Kasumi-1 (cell line): ENCODE data around the gene OSCP1.
A peak's percentile ranks its signal among the peaks of the same experiment; 100 is the strongest.

Experiments used
- DNase-seq, 2 experiments: peaks; one replicate each; lab custom pipeline; 2025; lab: John Stamatoyannopoulos, UW

The OSCP1 gene

GRCh38 chr1:36402504-36402890, 47.8 kb downstream of the OSCP1 start:
- no peak for DNase-seq

GRCh38 chr1:36401602-36402503, 48.4 kb downstream of the OSCP1 start:
- DNase-seq: no peak

GRCh38 chr1:36400825-36401601, 49.2 kb downstream of the OSCP1 start:
- DNase-seq: no peak

GRCh38 chr1:36400514-36400824, 49.8 kb downstream of the OSCP1 start:
- DNase-seq: no peak

GRCh38 chr1:36398370-36398977, 51.8 kb downstream of the OSCP1 start:
- DNase-seq: no peak

GRCh38 chr1:36397378-36398230, 52.6 kb downstream of the OSCP1 start, which contains the start of gene LSM10:
Gene LSM10 (minus strand): TSS chr1:36397908. CDS start chr1:36394129, 3,779 bp downstream.
- peak; percentile 91 to 93 for DNase-seq

- DNase-seq: no peak
Measured at GRCh38 chr1:36397083-36397377, 53.2 kb downstream of the OSCP1 start.

GRCh38 chr1:36396359-36396758, 53.9 kb downstream of the OSCP1 start:
- DNase-seq: no peak

GRCh38 chr1:36393686-36394085, 56.6 kb downstream of the OSCP1 start:
- no peak for DNase-seq

- DNase-seq: no peak
Measured at GRCh38 chr1:36392836-36393235, 57.4 kb downstream of the OSCP1 start.

GRCh38 chr1:36391271-36391670, 59.0 kb downstream of the OSCP1 start:
- no peak for DNase-seq

- no peak for DNase-seq
Measured at GRCh38 chr1:36390411-36390810, 59.8 kb downstream of the OSCP1 start.

- DNase-seq: no peak
Measured at GRCh38 chr1:36389999-36390398, 60.3 kb downstream of the OSCP1 start.

GRCh38 chr1:36389261-36389660, 61.0 kb downstream of the OSCP1 start:
- no peak for DNase-seq

GRCh38 chr1:36387141-36387949, 62.9 kb downstream of the OSCP1 start:
- no peak for DNase-seq

GRCh38 chr1:36386265-36387140, 63.7 kb downstream of the OSCP1 start:
- DNase-seq: peak; percentile 97 to 98

- DNase-seq: peak; percentile 98 to 99
Measured at GRCh38 chr1:36385410-36386264, 64.6 kb downstream of the OSCP1 start, which contains the start of gene STK40. Gene STK40 (minus strand): TSS chr1:36385924. CDS start chr1:36361332, 24,592 bp downstream.

GRCh38 chr1:36384542-36385409, 65.5 kb downstream of the OSCP1 start:
- peak; percentile 83 for DNase-seq
